ENCODE results near the gene CAMSAP1. TPM values are rescaled to one million over a fixed set of nuclear protein-coding genes. Genes with fewer than 3 reads are reported as not detected.

Gene CAMSAP1
- total and polyA plus RNA-seq, 11 donors = 10.9 to 38.3 (median 19.9) TPM

- Histone ChIP-seq H3K27me3 (no peaks in the 10 kb centered on the region), H3K27ac (no peak overlapping the region), H3K9me3 (peaks cover 0 to 1% (median 0%) of the 10 kb centered on the region in 12 donors), H3K36me3 (no peaks in the 10 kb centered on the region), H3K4me1 (peaks cover 0 to 55% (median 33%) of the 10 kb centered on the region in 12 donors), H3K4me3 (no peak overlapping the region)
- ATAC-seq (no peak), DNase-seq (no peak)
- intact Hi-C loops (cut with DNase I) = loop anchor here in 3 of 10 donors (5.0 to 10.0 kb wide), 2 partner anchors 37 to 199 kb away; partner anchors contain the start of gene KCNT1 (in 1 of the 3)
- 94 to 96% (median 95%) methylated on average over 16 of the region's 16 CpGs for WGBS, 4 donors
- TF ChIP-seq POLR2A (IDR thresholded peaks at IDR 0.05) = no peak
- TF ChIP-seq CTCF (IDR thresholded peaks at IDR 0.05) = no peak
Measured at GRCh38 chr9:135903786-135904520, 3.4 kb downstream of the CAMSAP1 start.

- H3K9me3 ChIP-seq = peaks cover 0 to 7% (median 0%) of the 10 kb centered on the region in 12 donors
- H3K36me3 ChIP-seq = no peaks in the 10 kb centered on the region
- no peak overlapping the region for H3K27ac ChIP-seq
- no peak overlapping the region for H3K4me3 ChIP-seq
- no peak for ATAC-seq
- no peak for DNase-seq
- TF ChIP-seq POLR2A (IDR thresholded peaks at IDR 0.05) (no peak), CTCF (IDR thresholded peaks at IDR 0.05) (no peak)
- H3K27me3 ChIP-seq = no peaks in the 10 kb centered on the region
- peaks cover 0 to 51% (median 27%) of the 10 kb centered on the region in 12 donors for H3K4me1 ChIP-seq
- intact Hi-C loops (cut with DNase I) = loop anchor here in 3 of 10 donors (5.0 to 10.0 kb wide), 2 partner anchors 36 to 199 kb away; partner anchors contain the start of gene KCNT1 (in 1 of the 3)
- WGBS, 4 donors = 30 to 38% (median 33%) methylated on average over 3 of the region's 3 CpGs
Measured at GRCh38 chr9:135903358-135903656, 4.0 kb downstream of the CAMSAP1 start.

GRCh38 chr9:135902655-135903357, 4.5 kb downstream of the CAMSAP1 start:
- intact Hi-C loops (cut with DNase I) = loop anchor here in 3 of 10 donors (5.0 to 10.0 kb wide), 2 partner anchors 36 to 198 kb away; partner anchors contain the start of gene KCNT1 (in 1 of the 3)
- TF ChIP-seq CTCF (IDR thresholded peaks at IDR 0.05) (no peak), POLR2A (IDR thresholded peaks at IDR 0.05) (no peak)
- H3K4me1 ChIP-seq = peaks cover 0 to 48% (median 23%) of the 10 kb centered on the region in 12 donors
- H3K9me3 ChIP-seq = peaks cover 0 to 12% (median 0%) of the 10 kb centered on the region in 12 donors
- H3K27me3 ChIP-seq = no peaks in the 10 kb centered on the region
- H3K27ac ChIP-seq = no peak overlapping the region
- ATAC-seq (no peak), DNase-seq (no peak)
- WGBS, 4 donors = 82 to 87% (median 85%) methylated on average over 12 of the region's 12 CpGs
- H3K4me3 ChIP-seq = no peak overlapping the region
- H3K36me3 ChIP-seq = no peaks in the 10 kb centered on the region

DNA sequence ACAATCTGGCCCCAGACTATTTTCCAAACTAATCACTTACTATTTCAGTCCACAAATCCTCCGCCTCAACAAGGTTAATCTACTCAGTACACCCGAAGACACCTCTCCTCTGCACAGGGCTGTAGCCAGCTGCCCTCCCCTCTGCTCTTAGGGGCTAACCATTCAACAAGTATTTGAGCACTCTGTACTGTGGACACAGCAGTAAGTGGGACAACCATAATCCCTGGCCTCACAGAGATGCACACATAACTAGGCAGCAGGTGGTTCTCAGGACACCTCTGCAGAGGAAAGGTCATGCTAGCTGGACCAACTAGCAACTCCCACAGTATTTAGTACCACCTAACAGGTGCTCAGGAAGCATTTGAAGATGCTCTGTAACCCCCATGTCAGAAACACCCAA, 5.5 kb downstream of the CAMSAP1 start:
- DNase-seq (no peak), ATAC-seq (no peak)
- intact Hi-C loops (cut with DNase I) = loop anchor here in 3 of 10 donors (5.0 to 10.0 kb wide), 2 partner anchors 35 to 197 kb away; partner anchors contain the start of gene KCNT1 (in 1 of the 3)
- no peak for TF ChIP-seq CTCF (IDR thresholded peaks at IDR 0.05)
- TF ChIP-seq POLR2A (IDR thresholded peaks at IDR 0.05) = no peak
- WGBS, 4 donors = 62 to 83% (median 73%) methylated on average over 2 of the region's 2 CpGs
- Histone ChIP-seq H3K9me3 (peaks cover 0 to 12% (median 0%) of the 10 kb centered on the region in 12 donors), H3K4me1 (peaks cover 0 to 51% (median 23%) of the 10 kb centered on the region in 12 donors), H3K4me3 (no peak overlapping the region), H3K27me3 (no peaks in the 10 kb centered on the region), H3K27ac (no peak overlapping the region), H3K36me3 (no peaks in the 10 kb centered on the region)
